Fibroblast of the aortic adventitia (primary cell): ENCODE measurements around the gene RBBP8. TPM values are rescaled to one million over a fixed set of nuclear protein-coding genes. Genes with fewer than 3 reads are reported as not detected.
"Not testable (repeated sequence)": the region's sequence is repeated elsewhere in the genome, so short reads cannot be mapped to it uniquely, and the experiment has no call there.

Experiments
- DNase-seq: peaks from one replicate; pipeline ENCODE4 v3.0.0-alpha.2; 2010; ENCODE audit warnings: low read depth
- H3K4me3 ChIP-seq: 2 replicates; pipeline ENCODE4 v1.5.1; 2011; ENCODE audit warnings: low read depth, mild to moderate bottlenecking, control low read depth, low read length, moderate library complexity
- CTCF ChIP-seq: IDR thresholded peaks from 2 replicates; pipeline ENCODE4 v1.5.1; 2011; ENCODE audit warnings: mild to moderate bottlenecking, low read length, control low read depth, inconsistent platforms; ENCODE audit not compliant: insufficient read depth
- total RNA-seq: library from RNA; depleted of rRNA; stranded (reverse); fragments of >200 nt; gene quantifications from 2 replicates; pipeline ENCODE4 v1.2.3, GENCODE V29; 2012; ENCODE audit warnings: low replicate concordance

Gene RBBP8
- total RNA-seq, 1 donor, result 80.1 TPM

GRCh38 chr18:22936515-22936914 is 3.4 kb downstream of the RBBP8 start:
- no peak for DNase-seq
- no peak for TF ChIP-seq CTCF
- H3K4me3 ChIP-seq, result no peak overlapping the region

- no peak for TF ChIP-seq CTCF
- H3K4me3 ChIP-seq, result no peak overlapping the region
- no peak for DNase-seq
Measured at GRCh38 chr18:22939649-22940048, 6.5 kb downstream of the RBBP8 start.

GRCh38 chr18:22943847-22944246 is 10.7 kb downstream of the RBBP8 start:
- TF ChIP-seq CTCF, result no peak

GRCh38 chr18:22946217-22946616 is 13.1 kb downstream of the RBBP8 start:
- no peak for TF ChIP-seq CTCF
- DNase-seq, result no peak
- H3K4me3 ChIP-seq, result no peak overlapping the region

More at GRCh38 chr18:22943847-22944246, 10.7 kb downstream of the RBBP8 start:
- no peak overlapping the region for H3K4me3 ChIP-seq
- no peak for DNase-seq

- no peak overlapping the region for H3K4me3 ChIP-seq
- no peak for TF ChIP-seq CTCF
- no peak for DNase-seq
Measured at GRCh38 chr18:22946846-22947245, 13.7 kb downstream of the RBBP8 start.

GRCh38 chr18:22951823-22952222 is 18.7 kb downstream of the RBBP8 start:
- H3K4me3 ChIP-seq, result no peak overlapping the region
- no peak for TF ChIP-seq CTCF
- no peak for DNase-seq

- H3K4me3 ChIP-seq, result no peak overlapping the region
- no peak for DNase-seq
Measured at GRCh38 chr18:22952525-22952924, 19.4 kb downstream of the RBBP8 start.

GRCh38 chr18:22953982-22954381 is 20.9 kb downstream of the RBBP8 start:
- H3K4me3 ChIP-seq, DNase-seq: not testable (repeated sequence)

More at GRCh38 chr18:22952525-22952924, 19.4 kb downstream of the RBBP8 start:
- no peak for TF ChIP-seq CTCF
